Measurements from ENCODE around the gene GCH1.

Gene GCH1

DNA sequence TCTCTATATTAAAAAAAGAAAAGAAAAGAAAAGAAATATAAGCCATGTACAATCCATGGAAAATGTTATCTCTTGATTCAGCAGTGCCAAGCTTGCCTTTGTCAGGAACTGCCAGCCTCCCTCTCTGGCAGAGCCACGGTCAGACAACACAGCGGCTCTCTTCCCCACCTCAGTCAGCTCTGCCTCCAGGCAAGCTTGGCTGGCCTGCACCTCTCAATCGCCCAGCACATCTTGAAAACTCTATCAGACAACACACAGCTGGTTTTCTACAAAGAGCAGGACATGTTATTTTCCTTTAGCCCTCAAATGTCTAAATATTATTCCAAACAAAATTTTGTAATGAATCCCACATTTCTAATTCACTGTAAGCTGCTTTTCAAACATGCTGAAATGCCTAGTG, 20.0 kb upstream of the GCH1 start:
- Histone ChIP-seq H3K4me3 (ENCODE audit: severe bottlenecking) (no peak overlapping the region), H3K9me3 (ENCODE audit: severe bottlenecking) (no peaks in the 10 kb centered on the region), H3K27me3 (ENCODE audit: insufficient read depth, poor library complexity, severe bottlenecking) (no peaks in the 10 kb centered on the region), H3K4me1 (ENCODE audit: insufficient read depth, poor library complexity, severe bottlenecking) (no peaks in the 10 kb centered on the region), H3K36me3 (ENCODE audit: low read depth) (no peaks in the 10 kb centered on the region), H3K27ac (ENCODE audit: poor library complexity, severe bottlenecking) (no peak overlapping the region)
- TF ChIP-seq, protein P1, sequence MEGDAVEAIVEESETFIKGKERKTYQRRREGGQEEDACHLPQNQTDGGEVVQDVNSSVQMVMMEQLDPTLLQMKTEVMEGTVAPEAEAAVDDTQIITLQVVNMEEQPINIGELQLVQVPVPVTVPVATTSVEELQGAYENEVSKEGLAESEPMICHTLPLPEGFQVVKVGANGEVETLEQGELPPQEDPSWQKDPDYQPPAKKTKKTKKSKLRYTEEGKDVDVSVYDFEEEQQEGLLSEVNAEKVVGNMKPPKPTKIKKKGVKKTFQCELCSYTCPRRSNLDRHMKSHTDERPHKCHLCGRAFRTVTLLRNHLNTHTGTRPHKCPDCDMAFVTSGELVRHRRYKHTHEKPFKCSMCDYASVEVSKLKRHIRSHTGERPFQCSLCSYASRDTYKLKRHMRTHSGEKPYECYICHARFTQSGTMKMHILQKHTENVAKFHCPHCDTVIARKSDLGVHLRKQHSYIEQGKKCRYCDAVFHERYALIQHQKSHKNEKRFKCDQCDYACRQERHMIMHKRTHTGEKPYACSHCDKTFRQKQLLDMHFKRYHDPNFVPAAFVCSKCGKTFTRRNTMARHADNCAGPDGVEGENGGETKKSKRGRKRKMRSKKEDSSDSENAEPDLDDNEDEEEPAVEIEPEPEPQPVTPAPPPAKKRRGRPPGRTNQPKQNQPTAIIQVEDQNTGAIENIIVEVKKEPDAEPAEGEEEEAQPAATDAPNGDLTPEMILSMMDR (IDR thresholded peaks at IDR 0.05; ENCODE audit: poor library complexity, severe bottlenecking) = no peak
- ATAC-seq (ENCODE audit: low read depth) = 0 out of 3 replicates have a peak, but pooled peaks have one; percentile 39
- no peak for DNase-seq (ENCODE audit: low spot score)

DNA sequence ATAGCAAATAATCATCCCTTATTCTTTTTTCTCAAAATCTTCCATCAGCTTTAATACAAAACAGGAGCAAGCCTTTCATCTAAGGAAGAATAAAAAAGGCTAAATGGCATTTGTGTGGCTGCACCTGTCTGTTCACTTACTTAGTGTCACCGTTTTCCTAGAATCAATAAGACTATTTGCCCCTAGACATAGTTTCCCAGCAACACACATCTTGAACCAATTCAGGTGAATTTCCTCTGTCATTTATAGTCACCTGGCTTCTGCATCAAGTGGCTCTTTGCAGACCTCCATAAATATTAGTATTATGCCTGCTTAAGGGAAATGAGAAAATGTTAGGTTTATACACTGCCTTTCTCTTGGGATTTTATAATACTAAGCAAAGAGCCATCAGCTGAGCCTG, 17.4 kb upstream of the GCH1 start:
- Histone ChIP-seq H3K9me3 (ENCODE audit: severe bottlenecking) (no peaks in the 10 kb centered on the region), H3K27ac (ENCODE audit: poor library complexity, severe bottlenecking) (no peak overlapping the region), H3K27me3 (ENCODE audit: insufficient read depth, poor library complexity, severe bottlenecking) (no peaks in the 10 kb centered on the region), H3K36me3 (ENCODE audit: low read depth) (no peaks in the 10 kb centered on the region), H3K4me1 (ENCODE audit: insufficient read depth, poor library complexity, severe bottlenecking) (no peaks in the 10 kb centered on the region), H3K4me3 (ENCODE audit: severe bottlenecking) (no peak overlapping the region)
- DNase-seq (ENCODE audit: low spot score) (no peak), ATAC-seq (ENCODE audit: low read depth) (no peak)
- TF ChIP-seq, protein P1 (IDR thresholded peaks at IDR 0.05; ENCODE audit: poor library complexity, severe bottlenecking) = no peak

DNA sequence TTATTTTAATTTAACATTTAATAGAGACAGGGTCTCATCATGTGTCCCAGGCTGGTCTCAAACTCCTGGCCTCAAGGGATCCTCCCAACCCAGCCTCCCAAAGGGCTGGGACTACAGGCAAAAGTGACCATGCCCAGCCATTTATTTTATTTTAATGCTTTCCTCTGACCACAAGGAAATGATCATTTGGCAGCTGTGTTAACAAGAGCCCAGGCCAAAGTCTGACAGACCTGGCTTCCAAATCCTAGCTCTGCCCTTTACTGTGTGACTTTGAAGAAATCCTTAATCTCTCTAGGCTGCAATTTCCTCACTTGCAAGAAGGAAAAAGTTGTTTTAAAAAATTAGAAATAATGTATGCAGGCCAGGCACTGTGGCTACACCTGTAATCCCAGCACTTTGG, 16.7 kb upstream of the GCH1 start:
- Histone ChIP-seq H3K27me3 (ENCODE audit: insufficient read depth, poor library complexity, severe bottlenecking) (no peaks in the 10 kb centered on the region), H3K4me3 (ENCODE audit: severe bottlenecking) (no peak overlapping the region), H3K36me3 (ENCODE audit: low read depth) (no peaks in the 10 kb centered on the region), H3K4me1 (ENCODE audit: insufficient read depth, poor library complexity, severe bottlenecking) (no peaks in the 10 kb centered on the region), H3K9me3 (ENCODE audit: severe bottlenecking) (no peaks in the 10 kb centered on the region), H3K27ac (ENCODE audit: poor library complexity, severe bottlenecking) (no peak overlapping the region)
- TF ChIP-seq, protein P1 (IDR thresholded peaks at IDR 0.05; ENCODE audit: poor library complexity, severe bottlenecking) = no peak
- DNase-seq (ENCODE audit: low spot score) = no peak
- ATAC-seq (ENCODE audit: low read depth) = no peak

DNA sequence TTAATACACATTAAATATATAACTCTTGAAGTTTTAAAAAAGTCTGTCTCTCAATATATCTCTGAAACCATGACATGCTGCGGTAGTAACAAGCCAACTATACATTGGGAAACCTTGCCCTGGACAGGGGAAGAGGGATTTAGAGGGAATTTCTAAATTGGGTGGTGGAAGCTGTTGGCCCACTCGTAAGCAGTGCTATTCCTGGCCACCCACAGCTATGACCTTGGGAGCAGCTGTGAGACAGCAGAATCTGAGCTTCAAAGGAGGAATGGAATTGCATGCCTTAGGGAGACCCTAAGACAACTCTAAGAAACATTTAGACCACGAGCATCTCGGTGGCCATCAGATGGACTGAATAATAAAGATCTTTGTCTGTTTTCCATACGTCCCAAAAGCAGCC, 15.8 kb upstream of the GCH1 start:
- H3K4me3 ChIP-seq (ENCODE audit: severe bottlenecking) = no peak overlapping the region
- H3K27me3 ChIP-seq (ENCODE audit: insufficient read depth, poor library complexity, severe bottlenecking) = no peaks in the 10 kb centered on the region
- H3K36me3 ChIP-seq (ENCODE audit: low read depth) = no peaks in the 10 kb centered on the region
- H3K9me3 ChIP-seq (ENCODE audit: severe bottlenecking) = no peaks in the 10 kb centered on the region
- H3K4me1 ChIP-seq (ENCODE audit: insufficient read depth, poor library complexity, severe bottlenecking) = no peaks in the 10 kb centered on the region
- H3K27ac ChIP-seq (ENCODE audit: poor library complexity, severe bottlenecking) = no peak overlapping the region
- TF ChIP-seq, protein P1 (IDR thresholded peaks at IDR 0.05; ENCODE audit: poor library complexity, severe bottlenecking) = no peak
- ATAC-seq (ENCODE audit: low read depth) (no peak), DNase-seq (ENCODE audit: low spot score) (no peak)

DNA sequence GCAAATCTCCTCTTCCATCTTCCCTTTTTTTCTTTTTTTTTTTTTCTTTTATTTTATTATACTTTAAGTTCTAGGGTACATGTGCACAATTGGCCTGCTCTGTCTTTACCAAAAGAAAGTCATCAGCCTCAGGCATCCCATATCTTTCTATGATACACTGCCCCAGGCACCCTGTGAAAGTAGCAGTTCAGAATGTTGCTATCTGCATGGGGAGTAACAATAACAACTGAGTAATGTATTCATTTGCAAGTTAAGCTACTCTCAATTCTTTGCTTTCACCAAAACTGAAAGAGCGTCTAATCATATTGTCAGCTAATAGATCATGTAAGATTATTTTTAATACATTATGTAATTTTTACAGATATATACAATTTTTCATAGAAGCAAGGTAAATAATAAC, 13.5 kb upstream of the GCH1 start:
- no peaks in the 10 kb centered on the region for H3K36me3 ChIP-seq (ENCODE audit: low read depth)
- DNase-seq (ENCODE audit: low spot score) (no peak), ATAC-seq (ENCODE audit: low read depth) (no peak)
- TF ChIP-seq, protein P1 (IDR thresholded peaks at IDR 0.05; ENCODE audit: poor library complexity, severe bottlenecking) = no peak
- no peaks in the 10 kb centered on the region for H3K27me3 ChIP-seq (ENCODE audit: insufficient read depth, poor library complexity, severe bottlenecking)
- H3K4me1 ChIP-seq (ENCODE audit: insufficient read depth, poor library complexity, severe bottlenecking) = no peaks in the 10 kb centered on the region
- H3K9me3 ChIP-seq (ENCODE audit: severe bottlenecking) = no peaks in the 10 kb centered on the region
- H3K27ac ChIP-seq (ENCODE audit: poor library complexity, severe bottlenecking) = no peak overlapping the region
- H3K4me3 ChIP-seq (ENCODE audit: severe bottlenecking) = no peak overlapping the region
